Upper lobe of right lung (tissue), 1 donor: ENCODE measurements around the gene DGLUCY. TPM values are rescaled to one million over a fixed set of nuclear protein-coding genes. Genes with fewer than 3 reads are reported as not detected.

Source experiments
- ATAC-seq: fragments of 200-7000 bp; cut with Tn5 transposase; one replicate; pipeline ENCODE4 v1.9.1; 2020; ENCODE audit warnings: mild to moderate bottlenecking, moderate library complexity
- DNase-seq: peaks from one replicate; pipeline ENCODE4 v3.0.0-alpha.2; 2020
- H3K27ac ChIP-seq: fragments of 200-600 bp; one replicate; pipeline ENCODE4 v1.8.0; 2022
- H3K27me3 ChIP-seq: fragments of 200-600 bp; one replicate; pipeline ENCODE4 v1.8.0; 2022; ENCODE audit warnings: mild to moderate bottlenecking
- H3K36me3 ChIP-seq: fragments of 200-600 bp; one replicate; pipeline ENCODE4 v1.8.0; 2022
- H3K4me1 ChIP-seq: fragments of 200-600 bp; one replicate; pipeline ENCODE4 v1.8.0; 2022
- H3K4me3 ChIP-seq: fragments of 200-600 bp; one replicate; pipeline ENCODE4 v1.8.0; 2022; ENCODE audit warnings: mild to moderate bottlenecking
- H3K9me3 ChIP-seq: fragments of 200-600 bp; one replicate; pipeline ENCODE4 v1.8.0; 2022
- CTCF ChIP-seq: fragments of 200-600 bp; IDR thresholded peaks from one replicate; pipeline ENCODE4 v1.8.0; 2022; ENCODE audit warnings: antibody characterized with exemption
- intact Hi-C: fragments of 100-400 bp; cut with DNase I; formaldehyde crosslinking; loops from one replicate; pipeline ENCODE4 v1.11.0; 2022
- total RNA-seq: library from RNA; stranded (reverse); fragmentation: NEBNext Ultra II Directional; extraction: Animal tissue kit (Norgen Biotek cat#: 25700); gene quantifications from one replicate; pipeline ENCODE4 v1.2.1, GENCODE V29; 2021
- donor health status: DM: no; HTN: yes; CAD: no; lungs with severe emphysema.

The DGLUCY gene
- total RNA-seq, 1 donor from 2014 or later: 77.6 TPM

GRCh38 chr14:91273273-91273884, 159.5 kb downstream of the DGLUCY start:
- Histone ChIP-seq H3K36me3 (no peaks in the 10 kb centered on the region), H3K27ac (no peak overlapping the region), H3K27me3 (no peaks in the 10 kb centered on the region), H3K4me3 (no peak overlapping the region), H3K9me3 (no peaks in the 10 kb centered on the region), H3K4me1 (peaks cover 6% of the 10 kb centered on the region)
- intact Hi-C loops: no loop called here
- no peak for TF ChIP-seq CTCF
- DNase-seq: no peak
- peak; percentile 2 for ATAC-seq

- intact Hi-C loops: no loop called here
- DNase-seq (peak; percentile 77), ATAC-seq (peak; percentile 81)
- Histone ChIP-seq H3K4me1 (peaks cover 6% of the 10 kb centered on the region), H3K27ac (no peak overlapping the region), H3K9me3 (no peaks in the 10 kb centered on the region), H3K27me3 (no peaks in the 10 kb centered on the region), H3K36me3 (no peaks in the 10 kb centered on the region), H3K4me3 (no peak overlapping the region)
- no peak for TF ChIP-seq CTCF
Observed at GRCh38 chr14:91273885-91274273, 160.0 kb downstream of the DGLUCY start.

GRCh38 chr14:91274796-91275195, 160.9 kb downstream of the DGLUCY start:
- Histone ChIP-seq H3K27me3 (no peaks in the 10 kb centered on the region), H3K4me3 (no peak overlapping the region), H3K36me3 (peaks cover 4% of the 10 kb centered on the region), H3K4me1 (peaks cover 2% of the 10 kb centered on the region), H3K27ac (no peak overlapping the region), H3K9me3 (no peaks in the 10 kb centered on the region)
- no peak for ATAC-seq
- intact Hi-C loops: no loop called here
- DNase-seq: no peak
- no peak for TF ChIP-seq CTCF

Other genes starting within 250 kb of the DGLUCY start
- 8.0 TPM for gene RPS6KA5, start 53.4 kb upstream of the DGLUCY start, total RNA-seq
- gene GPR68, start 130.6 kb downstream of the DGLUCY start, total RNA-seq: 6.3 TPM